PC-9 (cell line): ENCODE results near the gene PTH1R.

Experiments used
- CTCF ChIP-seq: fragments of 200-600 bp; sonication (generic); conservative IDR thresholded peaks from 2 replicates; pipeline ENCODE4 v1.6.1; 2017; ENCODE audit warnings: mixed run types, antibody characterized with exemption, mild to moderate bottlenecking, moderate library complexity
- EZH2 ChIP-seq: fragments of 200-600 bp; sonication (generic); IDR thresholded peaks from 2 replicates; pipeline ENCODE4 v1.8.0; 2017; ENCODE audit warnings: antibody characterized with exemption, low read depth

GRCh38 chr3:46908294-46908985, 30.9 kb downstream of the PTH1R start:
- TF ChIP-seq CTCF = no peak
- no peak for TF ChIP-seq EZH2
